ENCODE results near the gene NECTIN4. TPM values are rescaled to one million over a fixed set of nuclear protein-coding genes. Genes with fewer than 3 reads are reported as not detected.

The NECTIN4 gene
- total and polyA plus RNA-seq, 2 of the 13 experiments (the other 11 are each of a cell fraction or from before 2014, with no cell fraction given): 5.9 to 12.4 TPM

DNA sequence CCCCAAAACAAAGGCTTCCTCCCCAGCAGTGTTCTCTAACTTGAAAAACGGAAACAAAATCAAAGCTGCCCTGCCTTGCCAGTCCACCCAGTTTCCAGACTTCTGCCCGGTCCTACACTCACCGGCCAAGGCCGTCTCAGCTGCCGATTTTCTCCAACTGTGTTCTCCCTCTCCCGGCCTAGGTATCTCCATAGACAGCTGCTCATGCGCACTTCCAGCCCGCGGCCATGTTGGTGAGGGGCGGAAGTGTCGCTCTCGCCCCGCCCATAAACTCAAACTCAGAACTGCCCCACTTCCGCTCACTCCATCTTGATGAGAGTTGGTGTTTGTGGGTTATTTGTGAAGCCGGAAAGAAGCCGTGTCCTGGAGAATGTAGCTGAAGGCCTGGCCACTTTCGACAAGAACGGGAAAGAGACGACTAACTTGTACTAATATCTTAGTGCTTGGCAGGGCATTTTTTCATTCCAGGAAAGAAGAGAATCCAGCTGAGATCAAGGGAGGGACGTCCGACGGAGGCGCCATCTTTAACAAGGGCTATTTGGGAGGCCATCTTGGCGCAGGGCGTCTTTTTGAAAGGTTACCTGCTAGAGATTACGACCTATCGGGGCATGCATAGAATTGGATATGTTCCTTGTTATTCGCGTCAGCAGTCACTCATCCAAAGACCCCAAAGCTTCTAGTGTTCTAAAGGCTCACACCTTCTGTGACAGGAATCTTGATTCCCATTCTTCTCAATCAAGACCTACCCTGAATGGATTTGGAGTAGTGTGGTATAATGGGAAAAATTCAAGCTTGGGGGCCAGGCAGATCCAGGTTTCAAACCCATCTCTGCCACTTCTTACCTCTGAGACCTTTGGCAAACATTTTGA, 43.4 kb downstream of the NECTIN4 start, which contains the start of gene USF1 (continued):
- 0 out of 2 replicates have a peak, but pooled peaks have one; percentile 54 for TF ChIP-seq TOPORS (CRISPR knock-in tag; IDR thresholded peaks at IDR 0.05)
- no peak for TF ChIP-seq ZNF768 (CRISPR knock-in tag; IDR thresholded peaks at IDR 0.05)
- 0 out of 2 replicates have a peak, but pooled peaks have one; percentile 21 for TF ChIP-seq ZNF335 (CRISPR knock-in tag; IDR thresholded peaks at IDR 0.05)
- peak; percentile 79; the same call in 1 of the 2 replicates for TF ChIP-seq ZNF20 (CRISPR knock-in tag; IDR thresholded peaks at IDR 0.05)
- TF ChIP-seq CCDC6 (CRISPR knock-in tag; IDR thresholded peaks at IDR 0.05): 0 out of 2 replicates have a peak, but pooled peaks have one; percentile 63
- TF ChIP-seq, protein P1, sequence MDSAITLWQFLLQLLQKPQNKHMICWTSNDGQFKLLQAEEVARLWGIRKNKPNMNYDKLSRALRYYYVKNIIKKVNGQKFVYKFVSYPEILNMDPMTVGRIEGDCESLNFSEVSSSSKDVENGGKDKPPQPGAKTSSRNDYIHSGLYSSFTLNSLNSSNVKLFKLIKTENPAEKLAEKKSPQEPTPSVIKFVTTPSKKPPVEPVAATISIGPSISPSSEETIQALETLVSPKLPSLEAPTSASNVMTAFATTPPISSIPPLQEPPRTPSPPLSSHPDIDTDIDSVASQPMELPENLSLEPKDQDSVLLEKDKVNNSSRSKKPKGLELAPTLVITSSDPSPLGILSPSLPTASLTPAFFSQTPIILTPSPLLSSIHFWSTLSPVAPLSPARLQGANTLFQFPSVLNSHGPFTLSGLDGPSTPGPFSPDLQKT (CRISPR knock-in tag; IDR thresholded peaks at IDR 0.05; ENCODE audit: borderline replicate concordance): peak; percentile 31; the same call in 1 of the 2 replicates
- peak; percentile 77; the same call in 1 of the 2 replicates for TF ChIP-seq ZNF317 (CRISPR knock-in tag; IDR thresholded peaks at IDR 0.05)
- TF ChIP-seq, protein P2, sequence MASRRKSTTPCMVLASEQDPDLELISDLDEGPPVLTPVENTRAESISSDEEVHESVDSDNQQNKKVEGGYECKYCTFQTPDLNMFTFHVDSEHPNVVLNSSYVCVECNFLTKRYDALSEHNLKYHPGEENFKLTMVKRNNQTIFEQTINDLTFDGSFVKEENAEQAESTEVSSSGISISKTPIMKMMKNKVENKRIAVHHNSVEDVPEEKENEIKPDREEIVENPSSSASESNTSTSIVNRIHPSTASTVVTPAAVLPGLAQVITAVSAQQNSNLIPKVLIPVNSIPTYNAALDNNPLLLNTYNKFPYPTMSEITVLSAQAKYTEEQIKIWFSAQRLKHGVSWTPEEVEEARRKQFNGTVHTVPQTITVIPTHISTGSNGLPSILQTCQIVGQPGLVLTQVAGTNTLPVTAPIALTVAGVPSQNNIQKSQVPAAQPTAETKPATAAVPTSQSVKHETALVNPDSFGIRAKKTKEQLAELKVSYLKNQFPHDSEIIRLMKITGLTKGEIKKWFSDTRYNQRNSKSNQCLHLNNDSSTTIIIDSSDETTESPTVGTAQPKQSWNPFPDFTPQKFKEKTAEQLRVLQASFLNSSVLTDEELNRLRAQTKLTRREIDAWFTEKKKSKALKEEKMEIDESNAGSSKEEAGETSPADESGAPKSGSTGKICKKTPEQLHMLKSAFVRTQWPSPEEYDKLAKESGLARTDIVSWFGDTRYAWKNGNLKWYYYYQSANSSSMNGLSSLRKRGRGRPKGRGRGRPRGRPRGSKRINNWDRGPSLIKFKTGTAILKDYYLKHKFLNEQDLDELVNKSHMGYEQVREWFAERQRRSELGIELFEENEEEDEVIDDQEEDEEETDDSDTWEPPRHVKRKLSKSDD (CRISPR knock-in tag; IDR thresholded peaks at IDR 0.05; ENCODE audit: low read depth): peak; percentile 93; the same call in 1 of the 2 replicates
- TF ChIP-seq ZNF451 (CRISPR knock-in tag; IDR thresholded peaks at IDR 0.05): no peak
- TF ChIP-seq FOXK2 (IDR thresholded peaks at IDR 0.05): no peak
- TF ChIP-seq KAT8 (CRISPR knock-in tag; IDR thresholded peaks at IDR 0.05): peak; percentile 92
- no peak for TF ChIP-seq SAFB2 (CRISPR knock-in tag; IDR thresholded peaks at IDR 0.05; ENCODE audit: borderline replicate concordance, low read depth)
- TF ChIP-seq SIX4 (CRISPR knock-in tag; IDR thresholded peaks at IDR 0.05): no peak; the same call in 1 of the 2 replicates
- TF ChIP-seq, protein P3, sequence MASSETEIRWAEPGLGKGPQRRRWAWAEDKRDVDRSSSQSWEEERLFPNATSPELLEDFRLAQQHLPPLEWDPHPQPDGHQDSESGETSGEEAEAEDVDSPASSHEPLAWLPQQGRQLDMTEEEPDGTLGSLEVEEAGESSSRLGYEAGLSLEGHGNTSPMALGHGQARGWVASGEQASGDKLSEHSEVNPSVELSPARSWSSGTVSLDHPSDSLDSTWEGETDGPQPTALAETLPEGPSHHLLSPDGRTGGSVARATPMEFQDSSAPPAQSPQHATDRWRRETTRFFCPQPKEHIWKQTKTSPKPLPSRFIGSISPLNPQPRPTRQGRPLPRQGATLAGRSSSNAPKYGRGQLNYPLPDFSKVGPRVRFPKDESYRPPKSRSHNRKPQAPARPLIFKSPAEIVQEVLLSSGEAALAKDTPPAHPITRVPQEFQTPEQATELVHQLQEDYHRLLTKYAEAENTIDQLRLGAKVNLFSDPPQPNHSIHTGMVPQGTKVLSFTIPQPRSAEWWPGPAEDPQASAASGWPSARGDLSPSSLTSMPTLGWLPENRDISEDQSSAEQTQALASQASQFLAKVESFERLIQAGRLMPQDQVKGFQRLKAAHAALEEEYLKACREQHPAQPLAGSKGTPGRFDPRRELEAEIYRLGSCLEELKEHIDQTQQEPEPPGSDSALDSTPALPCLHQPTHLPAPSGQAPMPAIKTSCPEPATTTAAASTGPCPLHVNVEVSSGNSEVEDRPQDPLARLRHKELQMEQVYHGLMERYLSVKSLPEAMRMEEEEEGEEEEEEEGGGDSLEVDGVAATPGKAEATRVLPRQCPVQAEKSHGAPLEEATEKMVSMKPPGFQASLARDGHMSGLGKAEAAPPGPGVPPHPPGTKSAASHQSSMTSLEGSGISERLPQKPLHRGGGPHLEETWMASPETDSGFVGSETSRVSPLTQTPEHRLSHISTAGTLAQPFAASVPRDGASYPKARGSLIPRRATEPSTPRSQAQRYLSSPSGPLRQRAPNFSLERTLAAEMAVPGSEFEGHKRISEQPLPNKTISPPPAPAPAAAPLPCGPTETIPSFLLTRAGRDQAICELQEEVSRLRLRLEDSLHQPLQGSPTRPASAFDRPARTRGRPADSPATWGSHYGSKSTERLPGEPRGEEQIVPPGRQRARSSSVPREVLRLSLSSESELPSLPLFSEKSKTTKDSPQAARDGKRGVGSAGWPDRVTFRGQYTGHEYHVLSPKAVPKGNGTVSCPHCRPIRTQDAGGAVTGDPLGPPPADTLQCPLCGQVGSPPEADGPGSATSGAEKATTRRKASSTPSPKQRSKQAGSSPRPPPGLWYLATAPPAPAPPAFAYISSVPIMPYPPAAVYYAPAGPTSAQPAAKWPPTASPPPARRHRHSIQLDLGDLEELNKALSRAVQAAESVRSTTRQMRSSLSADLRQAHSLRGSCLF (CRISPR knock-in tag; IDR thresholded peaks at IDR 0.05; ENCODE audit: borderline replicate concordance): no peak
- 0 out of 2 replicates have a peak, but pooled peaks have one; percentile 23 for TF ChIP-seq ZKSCAN8 (CRISPR knock-in tag; IDR thresholded peaks at IDR 0.05; ENCODE audit: borderline replicate concordance)
- TF ChIP-seq, protein P4, sequence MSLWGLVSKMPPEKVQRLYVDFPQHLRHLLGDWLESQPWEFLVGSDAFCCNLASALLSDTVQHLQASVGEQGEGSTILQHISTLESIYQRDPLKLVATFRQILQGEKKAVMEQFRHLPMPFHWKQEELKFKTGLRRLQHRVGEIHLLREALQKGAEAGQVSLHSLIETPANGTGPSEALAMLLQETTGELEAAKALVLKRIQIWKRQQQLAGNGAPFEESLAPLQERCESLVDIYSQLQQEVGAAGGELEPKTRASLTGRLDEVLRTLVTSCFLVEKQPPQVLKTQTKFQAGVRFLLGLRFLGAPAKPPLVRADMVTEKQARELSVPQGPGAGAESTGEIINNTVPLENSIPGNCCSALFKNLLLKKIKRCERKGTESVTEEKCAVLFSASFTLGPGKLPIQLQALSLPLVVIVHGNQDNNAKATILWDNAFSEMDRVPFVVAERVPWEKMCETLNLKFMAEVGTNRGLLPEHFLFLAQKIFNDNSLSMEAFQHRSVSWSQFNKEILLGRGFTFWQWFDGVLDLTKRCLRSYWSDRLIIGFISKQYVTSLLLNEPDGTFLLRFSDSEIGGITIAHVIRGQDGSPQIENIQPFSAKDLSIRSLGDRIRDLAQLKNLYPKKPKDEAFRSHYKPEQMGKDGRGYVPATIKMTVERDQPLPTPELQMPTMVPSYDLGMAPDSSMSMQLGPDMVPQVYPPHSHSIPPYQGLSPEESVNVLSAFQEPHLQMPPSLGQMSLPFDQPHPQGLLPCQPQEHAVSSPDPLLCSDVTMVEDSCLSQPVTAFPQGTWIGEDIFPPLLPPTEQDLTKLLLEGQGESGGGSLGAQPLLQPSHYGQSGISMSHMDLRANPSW (CRISPR knock-in tag; IDR thresholded peaks at IDR 0.05; ENCODE audit: borderline replicate concordance): peak; percentile 94
- TF ChIP-seq CC2D1A (CRISPR knock-in tag; IDR thresholded peaks at IDR 0.05): no peak

Measured in HepG2 (cell line).